GM10248 (cell line): Measurements from ENCODE around the gene COPB1.

Experiments used
- CTCF ChIA-PET: fragments of 300-600 bp; sonication (Branson Sonifier 250); formaldehyde crosslinking; extraction: SDS; loops from one replicate; lab custom pipeline; 2021; ENCODE audit warnings: antibody characterized with exemption; lab: Yijun Ruan, JAX
- POLR2A ChIA-PET: fragments of 350-650 bp; sonication (Branson Sonifier 250); formaldehyde crosslinking; extraction: SDS; loops from one replicate; lab custom pipeline; 2020; ENCODE audit warnings: antibody characterized with exemption; lab: Yijun Ruan, JAX
- DNase-seq: peaks from one replicate; pipeline ENCODE4 v3.0.0; 2012; ENCODE audit errors: extremely low spot score
- TF ChIP-seq, protein P1 (sequence below): IDR thresholded peaks from 2 replicates; pipeline ENCODE4 v1.5.1; 2012; ENCODE audit warnings: mild to moderate bottlenecking, low read depth; ENCODE audit errors: extremely low read depth, missing control alignments, control extremely low read depth

The COPB1 gene

DNA sequence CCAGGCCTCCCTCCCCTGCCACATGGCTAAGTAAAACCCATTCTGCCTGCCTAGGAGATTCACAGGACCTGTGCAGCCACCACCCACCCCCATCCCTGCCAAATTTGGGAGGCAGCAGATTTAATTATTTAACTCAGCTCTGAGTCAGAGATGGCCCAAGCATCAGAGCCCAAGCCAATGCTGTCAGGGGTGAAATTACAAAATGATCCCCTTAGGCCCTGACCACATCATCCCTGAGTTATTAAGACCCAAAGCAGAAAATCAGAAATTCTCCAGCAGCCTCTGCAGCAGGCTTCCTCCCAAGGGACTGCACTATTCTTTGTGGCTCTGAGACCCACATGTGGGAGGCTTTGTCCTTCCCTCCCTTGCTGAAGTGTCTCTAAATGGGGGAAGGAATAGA is 87.8 kb downstream of the COPB1 start:
- TF ChIP-seq, protein P1, sequence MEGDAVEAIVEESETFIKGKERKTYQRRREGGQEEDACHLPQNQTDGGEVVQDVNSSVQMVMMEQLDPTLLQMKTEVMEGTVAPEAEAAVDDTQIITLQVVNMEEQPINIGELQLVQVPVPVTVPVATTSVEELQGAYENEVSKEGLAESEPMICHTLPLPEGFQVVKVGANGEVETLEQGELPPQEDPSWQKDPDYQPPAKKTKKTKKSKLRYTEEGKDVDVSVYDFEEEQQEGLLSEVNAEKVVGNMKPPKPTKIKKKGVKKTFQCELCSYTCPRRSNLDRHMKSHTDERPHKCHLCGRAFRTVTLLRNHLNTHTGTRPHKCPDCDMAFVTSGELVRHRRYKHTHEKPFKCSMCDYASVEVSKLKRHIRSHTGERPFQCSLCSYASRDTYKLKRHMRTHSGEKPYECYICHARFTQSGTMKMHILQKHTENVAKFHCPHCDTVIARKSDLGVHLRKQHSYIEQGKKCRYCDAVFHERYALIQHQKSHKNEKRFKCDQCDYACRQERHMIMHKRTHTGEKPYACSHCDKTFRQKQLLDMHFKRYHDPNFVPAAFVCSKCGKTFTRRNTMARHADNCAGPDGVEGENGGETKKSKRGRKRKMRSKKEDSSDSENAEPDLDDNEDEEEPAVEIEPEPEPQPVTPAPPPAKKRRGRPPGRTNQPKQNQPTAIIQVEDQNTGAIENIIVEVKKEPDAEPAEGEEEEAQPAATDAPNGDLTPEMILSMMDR, result no peak
- DNase-seq, result no peak
- ChIA-PET CTCF (interaction anchor here (2.1 to 2.3 kb wide), 2 partner anchors 23 to 37 kb away, joined by 7 to 9 read pairs; no protein-coding TSS in a partner anchor), POLR2A (no interaction called here)

DNA sequence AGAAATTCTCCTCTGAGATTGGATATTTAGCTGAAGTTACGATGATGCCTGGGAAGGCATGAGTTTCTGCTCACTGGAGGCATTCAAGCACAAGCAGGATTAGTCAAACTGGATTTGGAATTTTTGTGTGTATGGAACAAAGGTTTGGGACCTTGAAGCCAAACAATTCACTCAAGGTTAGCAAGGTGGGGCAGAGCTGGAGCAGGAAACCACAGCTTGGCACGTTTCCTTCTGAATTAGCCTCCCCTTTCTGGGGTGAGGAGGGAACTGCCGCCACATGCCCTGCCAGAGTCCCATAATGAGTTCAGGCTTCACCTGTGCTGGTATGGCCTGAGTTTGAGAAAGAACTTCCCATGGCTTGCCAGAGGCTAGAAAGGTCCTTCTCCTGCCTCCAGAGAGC is 89.7 kb downstream of the COPB1 start:
- POLR2A ChIA-PET, result no interaction called here
- TF ChIP-seq, protein P1, result no peak
- CTCF ChIA-PET, result interaction anchor here (0.8 kb wide), 1 partner anchor 32 kb away, joined by 3 read pairs; no protein-coding TSS in a partner anchor
- no peak for DNase-seq

DNA sequence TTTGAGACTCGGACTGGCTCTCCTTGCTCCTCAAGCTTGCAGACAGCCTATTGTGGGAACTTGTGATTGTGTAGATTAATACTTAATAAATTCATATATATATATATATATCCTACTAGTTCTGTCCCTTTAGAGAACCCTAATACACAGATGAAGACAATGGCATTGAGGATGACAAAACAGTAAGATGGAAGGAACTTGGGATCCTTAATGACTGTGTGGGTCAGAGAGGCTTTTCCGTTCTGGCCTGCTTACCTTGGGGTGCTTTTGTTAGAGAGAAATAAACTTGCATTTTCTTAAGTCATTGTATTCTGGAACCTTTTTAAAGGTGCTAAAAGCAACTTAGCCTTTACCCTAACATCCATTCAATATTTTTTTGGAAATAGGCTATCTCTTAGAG is 91.0 kb downstream of the COPB1 start:
- no peak for DNase-seq
- CTCF ChIA-PET, result interaction anchor here (1.0 kb wide), 1 partner anchor 10 kb away, joined by 5 read pairs; no protein-coding TSS in a partner anchor
- POLR2A ChIA-PET, result no interaction called here

More for the DNA sequence above, 91.0 kb downstream of the COPB1 start:
- TF ChIP-seq, protein P1, result no peak
